Measurements from ENCODE around the gene PRCC. TPM values are rescaled to one million over a fixed set of nuclear protein-coding genes. Genes with fewer than 3 reads are reported as not detected.

PRCC gene, protein sequence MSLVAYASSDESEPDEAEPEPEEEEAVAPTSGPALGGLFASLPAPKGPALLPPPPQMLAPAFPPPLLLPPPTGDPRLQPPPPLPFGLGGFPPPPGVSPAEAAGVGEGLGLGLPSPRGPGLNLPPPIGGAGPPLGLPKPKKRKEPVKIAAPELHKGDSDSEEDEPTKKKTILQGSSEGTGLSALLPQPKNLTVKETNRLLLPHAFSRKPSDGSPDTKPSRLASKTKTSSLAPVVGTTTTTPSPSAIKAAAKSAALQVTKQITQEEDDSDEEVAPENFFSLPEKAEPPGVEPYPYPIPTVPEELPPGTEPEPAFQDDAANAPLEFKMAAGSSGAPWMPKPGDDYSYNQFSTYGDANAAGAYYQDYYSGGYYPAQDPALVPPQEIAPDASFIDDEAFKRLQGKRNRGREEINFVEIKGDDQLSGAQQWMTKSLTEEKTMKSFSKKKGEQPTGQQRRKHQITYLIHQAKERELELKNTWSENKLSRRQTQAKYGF
- 56.0 and 59.3 TPM in 2 replicates for total RNA-seq

DNA sequence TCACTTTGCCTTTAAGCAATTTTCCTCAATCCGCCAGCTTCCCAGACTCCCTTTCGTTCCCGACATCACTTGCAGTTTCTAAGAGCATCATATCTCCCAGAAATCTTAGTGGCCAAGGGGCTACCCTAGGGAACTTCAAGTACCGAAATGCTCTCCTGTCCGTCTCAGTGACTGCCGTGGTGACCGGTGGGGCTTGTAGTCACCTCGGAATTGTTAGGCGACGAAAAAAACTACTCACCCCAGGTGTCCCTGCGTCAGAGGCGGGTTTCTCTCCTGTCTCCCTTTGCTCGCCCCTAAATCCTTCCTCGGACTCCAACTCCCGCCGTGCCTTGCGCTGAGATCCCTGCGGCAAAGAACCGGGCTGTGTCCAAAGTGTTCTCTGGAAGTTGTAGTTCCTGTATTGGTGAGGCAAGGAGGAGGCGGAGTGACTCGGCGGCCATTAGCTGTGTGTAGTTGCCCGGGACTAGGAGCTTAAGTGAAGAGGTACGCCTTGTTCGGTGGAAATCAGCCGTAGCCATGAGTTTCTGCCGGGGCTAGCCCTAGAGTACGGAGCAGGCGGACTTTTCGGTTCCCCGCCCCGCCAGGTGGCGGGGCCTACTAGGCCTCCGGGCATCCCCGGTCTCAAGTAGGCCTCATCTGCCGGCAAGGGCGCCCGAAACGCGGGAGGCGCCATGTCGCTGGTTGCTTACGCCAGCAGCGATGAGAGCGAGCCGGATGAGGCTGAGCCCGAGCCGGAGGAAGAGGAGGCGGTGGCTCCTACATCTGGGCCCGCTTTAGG is at the start of gene PRCC:
Gene PRCC (plus strand): TSS at position 435 of the 778 bp plus-strand sequence. CDS start 237 bp downstream, at position 672.
- peak; percentile 100 for DNase-seq (ENCODE audit: low read depth)
- H3K4me3 ChIP-seq (ENCODE audit: low read depth, low read length): peak within 1 kb of the TSS; percentile 87
- H3K27me3 ChIP-seq (ENCODE audit: control insufficient read depth, insufficient read depth, low read length): no peaks in the 10 kb centered on the region
- no peaks in the 10 kb centered on the region for H3K36me3 ChIP-seq (ENCODE audit: control insufficient read depth, insufficient read depth, low read length)
- TF ChIP-seq CTCF (IDR thresholded peaks at IDR 0.05; ENCODE audit: insufficient read depth, low read length, poor library complexity, severe bottlenecking): peak; percentile 2

DNA sequence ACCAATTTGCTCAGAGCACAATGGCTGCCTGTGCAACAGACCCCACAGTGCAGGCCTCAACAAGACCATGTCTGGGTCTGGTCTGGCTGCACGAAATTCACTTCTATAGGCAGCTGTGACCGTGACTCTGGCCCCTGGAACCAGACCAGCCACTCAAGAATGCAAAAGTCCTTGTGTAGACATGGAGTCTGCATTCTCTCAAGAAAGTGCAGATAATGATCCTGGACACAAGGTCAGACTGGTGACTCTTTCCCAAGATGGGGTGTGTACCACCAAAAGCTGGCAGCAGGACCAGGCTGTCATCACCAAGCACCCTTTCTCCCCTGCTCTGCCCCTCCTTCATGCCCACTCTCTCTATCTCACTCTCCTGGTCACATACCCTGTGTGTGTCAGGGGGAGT is 46.2 kb upstream of the PRCC start:
- no peak overlapping the region for H3K4me3 ChIP-seq (ENCODE audit: low read depth, low read length)
- H3K27me3 ChIP-seq (ENCODE audit: control insufficient read depth, insufficient read depth, low read length): no peaks in the 10 kb centered on the region
- no peak for DNase-seq (ENCODE audit: low read depth)
- TF ChIP-seq CTCF (IDR thresholded peaks at IDR 0.05; ENCODE audit: insufficient read depth, low read length, poor library complexity, severe bottlenecking): no peak
- H3K36me3 ChIP-seq (ENCODE audit: control insufficient read depth, insufficient read depth, low read length): no peaks in the 10 kb centered on the region

DNA sequence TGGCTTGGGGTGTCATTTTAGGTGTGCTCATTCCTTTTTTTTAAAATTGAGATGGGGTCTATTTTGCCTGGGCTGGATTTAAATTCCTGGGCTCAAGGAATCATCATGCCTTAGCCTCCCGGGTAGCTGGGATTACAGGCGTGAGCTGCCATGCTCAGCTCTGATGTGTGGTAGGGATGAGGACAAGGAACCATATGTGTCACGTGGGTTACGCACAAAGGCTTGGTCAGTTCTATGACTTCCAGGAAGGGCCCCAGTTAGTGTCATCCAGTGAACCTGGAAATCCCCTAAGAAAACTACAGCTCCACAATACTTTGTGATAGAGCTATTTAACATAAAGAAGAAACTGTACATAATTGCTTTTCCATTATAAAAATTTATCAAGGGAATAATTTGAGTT is 45.8 kb upstream of the PRCC start:
- H3K27me3 ChIP-seq (ENCODE audit: control insufficient read depth, insufficient read depth, low read length): no peaks in the 10 kb centered on the region
- H3K36me3 ChIP-seq (ENCODE audit: control insufficient read depth, insufficient read depth, low read length): no peaks in the 10 kb centered on the region
- H3K4me3 ChIP-seq (ENCODE audit: low read depth, low read length): no peak overlapping the region
- TF ChIP-seq CTCF (IDR thresholded peaks at IDR 0.05; ENCODE audit: insufficient read depth, low read length, poor library complexity, severe bottlenecking): no peak
- no peak for DNase-seq (ENCODE audit: low read depth)

DNA sequence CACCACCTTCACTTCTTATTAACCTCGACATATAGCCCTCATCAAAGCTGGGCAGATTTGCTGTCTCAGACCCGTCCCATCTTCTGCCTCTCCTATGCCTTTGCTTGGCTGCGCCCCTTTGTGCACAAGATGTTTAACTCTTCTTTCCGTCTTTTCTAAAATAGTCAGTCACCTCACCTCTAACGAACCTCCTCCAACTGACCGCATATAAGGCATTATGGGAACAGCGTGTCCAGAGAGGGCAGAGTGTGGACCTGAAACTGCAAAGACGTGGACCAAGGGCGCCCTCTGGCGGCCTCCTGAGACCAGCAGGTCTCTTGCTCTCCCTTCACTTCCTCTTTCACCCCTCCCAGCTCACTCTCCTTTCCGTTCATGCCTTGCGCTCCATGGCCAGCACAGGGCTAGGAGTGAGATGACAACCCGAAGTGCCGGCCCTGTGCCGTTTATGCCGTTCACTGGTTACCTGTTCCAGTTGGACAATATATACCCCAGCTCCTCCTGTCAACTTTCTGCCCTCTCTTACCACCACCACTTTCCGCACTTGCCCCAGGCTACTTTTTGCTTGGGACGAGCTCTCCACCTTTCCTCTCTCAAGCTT is 41.6 kb upstream of the PRCC start:
- no peaks in the 10 kb centered on the region for H3K36me3 ChIP-seq (ENCODE audit: control insufficient read depth, insufficient read depth, low read length)
- H3K4me3 ChIP-seq (ENCODE audit: low read depth, low read length): peak overlapping the region; percentile 11
- no peak for DNase-seq (ENCODE audit: low read depth)
- peak; percentile 95 for TF ChIP-seq CTCF (IDR thresholded peaks at IDR 0.05; ENCODE audit: insufficient read depth, low read length, poor library complexity, severe bottlenecking)
- no peaks in the 10 kb centered on the region for H3K27me3 ChIP-seq (ENCODE audit: control insufficient read depth, insufficient read depth, low read length)

- Histone ChIP-seq H3K27me3 (ENCODE audit: control insufficient read depth, insufficient read depth, low read length) (no peaks in the 10 kb centered on the region), H3K36me3 (ENCODE audit: control insufficient read depth, insufficient read depth, low read length) (no peaks in the 10 kb centered on the region), H3K4me3 (ENCODE audit: low read depth, low read length) (peak overlapping the region; percentile 7)
- peak; percentile 68 for TF ChIP-seq CTCF (IDR thresholded peaks at IDR 0.05; ENCODE audit: insufficient read depth, low read length, poor library complexity, severe bottlenecking)
- no peak for DNase-seq (ENCODE audit: low read depth)
These were observed 40.6 kb upstream of the PRCC start for GRCh38 chr1:156726549-156727226.
